ENCODE results near the gene UGGT1. TPM values are rescaled to one million over a fixed set of nuclear protein-coding genes. Genes with fewer than 3 reads are reported as not detected.
"Not testable (repeated sequence)": the region's sequence is repeated elsewhere in the genome, so short reads cannot be mapped to it uniquely, and the experiment has no call there.

UGGT1 gene
- total RNA-seq, 1 donor from 2014 or later: 60.3 TPM

DNA sequence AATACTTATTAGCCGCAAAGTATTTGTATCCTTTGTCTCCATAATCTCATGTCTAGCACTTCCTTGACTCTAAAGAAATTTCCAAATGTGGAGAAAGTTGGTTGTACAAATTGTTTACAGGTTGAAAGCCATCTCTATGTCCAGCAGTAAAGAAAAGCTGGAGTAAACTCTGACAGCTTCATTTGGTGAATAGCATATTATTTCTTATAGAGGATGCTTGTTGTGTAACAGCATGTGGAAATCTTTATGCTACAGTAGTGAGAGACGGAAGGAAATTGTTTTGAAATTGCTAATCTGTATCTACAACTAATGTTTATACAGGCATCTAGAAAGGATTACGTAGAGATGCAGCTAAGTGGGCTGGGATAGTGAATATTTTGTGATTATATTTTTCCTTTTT lies 78.5 kb downstream of the UGGT1 start:
- H3K36me3 Mint-ChIP-seq (ENCODE audit: insufficient read depth): peaks cover 21% of the 10 kb centered on the region
- H3K4me3 Mint-ChIP-seq (ENCODE audit: low read depth): no peak overlapping the region
- TF ChIP-seq, protein P1, sequence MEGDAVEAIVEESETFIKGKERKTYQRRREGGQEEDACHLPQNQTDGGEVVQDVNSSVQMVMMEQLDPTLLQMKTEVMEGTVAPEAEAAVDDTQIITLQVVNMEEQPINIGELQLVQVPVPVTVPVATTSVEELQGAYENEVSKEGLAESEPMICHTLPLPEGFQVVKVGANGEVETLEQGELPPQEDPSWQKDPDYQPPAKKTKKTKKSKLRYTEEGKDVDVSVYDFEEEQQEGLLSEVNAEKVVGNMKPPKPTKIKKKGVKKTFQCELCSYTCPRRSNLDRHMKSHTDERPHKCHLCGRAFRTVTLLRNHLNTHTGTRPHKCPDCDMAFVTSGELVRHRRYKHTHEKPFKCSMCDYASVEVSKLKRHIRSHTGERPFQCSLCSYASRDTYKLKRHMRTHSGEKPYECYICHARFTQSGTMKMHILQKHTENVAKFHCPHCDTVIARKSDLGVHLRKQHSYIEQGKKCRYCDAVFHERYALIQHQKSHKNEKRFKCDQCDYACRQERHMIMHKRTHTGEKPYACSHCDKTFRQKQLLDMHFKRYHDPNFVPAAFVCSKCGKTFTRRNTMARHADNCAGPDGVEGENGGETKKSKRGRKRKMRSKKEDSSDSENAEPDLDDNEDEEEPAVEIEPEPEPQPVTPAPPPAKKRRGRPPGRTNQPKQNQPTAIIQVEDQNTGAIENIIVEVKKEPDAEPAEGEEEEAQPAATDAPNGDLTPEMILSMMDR (IDR thresholded peaks at IDR 0.05; ENCODE audit: unreplicated experiment): no peak
- no peaks in the 10 kb centered on the region for H3K27me3 Mint-ChIP-seq
- no peaks in the 10 kb centered on the region for H3K9me3 Mint-ChIP-seq (ENCODE audit: low read depth)
- peaks cover 4% of the 10 kb centered on the region for H3K4me1 Mint-ChIP-seq (ENCODE audit: low read depth)
- H3K27ac Mint-ChIP-seq: no peak overlapping the region
- DNase-seq (ENCODE audit: low spot score, unreplicated experiment): no peak

DNA sequence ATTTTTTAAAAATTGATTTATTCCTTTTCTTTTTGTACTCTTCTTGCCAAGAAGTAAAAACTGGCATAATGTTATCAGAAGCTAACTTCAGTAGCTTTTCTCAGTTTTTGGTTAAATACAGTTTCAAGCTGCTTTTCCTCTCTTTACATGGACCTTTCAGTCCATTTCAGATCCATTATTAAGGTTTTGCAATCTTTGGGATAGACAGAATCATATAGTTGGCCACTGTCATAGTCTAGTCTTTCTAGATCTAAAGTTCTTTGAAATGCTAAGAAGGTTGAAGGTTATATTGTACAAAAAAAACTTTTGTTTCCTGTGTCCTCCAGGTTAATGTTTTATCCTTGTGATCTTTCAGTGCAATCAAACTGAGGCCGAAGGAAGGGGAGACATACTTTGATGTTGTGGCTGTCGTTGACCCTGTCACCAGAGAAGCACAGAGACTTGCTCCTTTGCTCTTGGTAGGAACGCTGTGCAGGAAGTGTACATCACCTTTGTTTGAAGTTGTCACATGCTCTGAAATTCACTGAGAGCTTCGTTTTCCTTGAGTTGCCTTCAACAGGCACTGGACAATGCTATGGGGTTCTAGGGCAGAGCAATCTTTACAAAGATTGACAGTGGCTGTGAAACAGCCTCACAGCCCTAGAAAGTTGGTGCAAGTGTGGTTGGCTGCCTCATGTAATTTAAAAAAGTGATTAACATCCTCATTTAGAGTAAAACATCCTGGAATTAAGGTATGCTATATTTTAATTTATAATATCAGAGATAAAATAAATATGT lies 79.1 kb downstream of the UGGT1 start:
- peaks cover 23% of the 10 kb centered on the region for H3K36me3 Mint-ChIP-seq (ENCODE audit: insufficient read depth)

DNA sequence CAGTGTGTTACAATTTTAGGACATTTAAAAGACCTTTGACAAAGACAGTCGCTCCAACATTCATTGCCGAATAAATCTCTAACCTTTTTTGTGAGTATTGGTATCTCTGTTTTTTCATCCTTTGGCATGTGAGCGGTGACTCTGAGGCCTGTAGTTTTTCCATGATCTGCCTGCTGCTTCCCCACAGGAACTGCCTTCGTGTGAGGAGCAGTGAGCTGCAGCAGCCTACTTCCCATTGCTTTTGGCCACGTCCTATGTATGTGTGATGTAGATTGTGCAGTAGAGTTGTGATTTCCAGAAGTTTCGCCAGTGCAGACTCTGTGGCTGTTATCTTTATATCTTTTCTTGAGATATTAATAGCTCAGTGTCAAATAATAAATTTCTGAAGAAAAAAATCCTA lies 79.8 kb downstream of the UGGT1 start:
- Mint-ChIP-seq H3K9me3 (ENCODE audit: low read depth) (no peaks in the 10 kb centered on the region), H3K27me3 (no peaks in the 10 kb centered on the region), H3K27ac (peak overlapping the region; percentile 59), H3K4me3 (ENCODE audit: low read depth) (no peak overlapping the region), H3K4me1 (ENCODE audit: low read depth) (peaks cover 4% of the 10 kb centered on the region), H3K36me3 (ENCODE audit: insufficient read depth) (peaks cover 25% of the 10 kb centered on the region)
- no peak for DNase-seq (ENCODE audit: low spot score, unreplicated experiment)
- TF ChIP-seq, protein P1 (IDR thresholded peaks at IDR 0.05; ENCODE audit: unreplicated experiment): no peak

More for the DNA sequence above, 79.1 kb downstream of the UGGT1 start:
- Mint-ChIP-seq H3K4me1 (ENCODE audit: low read depth) (peaks cover 4% of the 10 kb centered on the region), H3K9me3 (ENCODE audit: low read depth) (no peaks in the 10 kb centered on the region), H3K4me3 (ENCODE audit: low read depth) (no peak overlapping the region), H3K27ac (no peak overlapping the region), H3K27me3 (no peaks in the 10 kb centered on the region)
- TF ChIP-seq, protein P1 (IDR thresholded peaks at IDR 0.05; ENCODE audit: unreplicated experiment): no peak
- DNase-seq (ENCODE audit: low spot score, unreplicated experiment): no peak

DNA sequence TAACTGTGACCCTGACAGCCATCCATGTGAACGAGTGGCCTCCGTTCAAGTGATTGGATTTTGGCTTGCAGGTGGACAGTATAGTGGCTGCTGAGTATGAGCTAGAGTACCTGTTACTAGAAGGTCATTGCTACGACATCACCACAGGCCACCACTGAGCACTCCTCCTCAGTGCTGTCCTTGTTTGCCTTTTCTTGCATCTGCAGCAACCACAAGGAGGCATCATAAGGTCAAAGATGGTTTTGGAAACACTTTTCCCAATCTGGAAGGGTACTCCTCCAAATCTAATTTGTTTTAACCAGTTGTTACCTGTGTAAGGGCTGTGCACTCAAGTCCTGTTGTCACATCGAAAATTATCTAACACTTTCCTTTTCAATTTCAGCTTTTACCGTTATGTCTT lies 81.2 kb downstream of the UGGT1 start:
- DNase-seq (ENCODE audit: low spot score, unreplicated experiment): no peak
- no peaks in the 10 kb centered on the region for H3K27me3 Mint-ChIP-seq
- no peak overlapping the region for H3K4me3 Mint-ChIP-seq (ENCODE audit: low read depth)
- H3K27ac Mint-ChIP-seq: no peak overlapping the region
- no peaks in the 10 kb centered on the region for H3K9me3 Mint-ChIP-seq (ENCODE audit: low read depth)
- TF ChIP-seq, protein P1 (IDR thresholded peaks at IDR 0.05; ENCODE audit: unreplicated experiment): peak; percentile 28
- H3K4me1 Mint-ChIP-seq (ENCODE audit: low read depth): peaks cover 4% of the 10 kb centered on the region
- peaks cover 26% of the 10 kb centered on the region for H3K36me3 Mint-ChIP-seq (ENCODE audit: insufficient read depth)

DNA sequence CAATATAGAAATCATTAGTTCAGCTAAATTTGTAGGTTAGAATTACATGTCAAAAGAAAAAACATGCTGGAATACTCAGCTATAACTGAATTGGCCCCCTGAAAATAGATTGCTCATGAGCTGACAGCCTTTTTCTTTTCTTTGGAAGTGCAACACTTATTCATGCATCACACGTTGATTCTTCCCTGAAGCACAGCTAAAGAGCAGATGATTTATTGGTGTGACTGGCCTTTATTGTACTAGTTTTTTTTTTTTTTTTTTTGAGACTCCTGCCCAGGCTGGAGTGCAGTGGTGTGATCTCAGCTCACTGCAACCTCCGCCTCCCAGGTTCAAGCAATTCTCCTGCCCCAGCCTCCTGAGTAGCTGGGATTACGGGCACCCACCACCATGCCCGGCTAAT lies 83.1 kb downstream of the UGGT1 start:
- H3K36me3 Mint-ChIP-seq (ENCODE audit: insufficient read depth): peaks cover 23% of the 10 kb centered on the region
- H3K27ac Mint-ChIP-seq; H3K4me1 Mint-ChIP-seq (ENCODE audit: low read depth); H3K4me3 Mint-ChIP-seq (ENCODE audit: low read depth); H3K27me3 Mint-ChIP-seq; H3K9me3 Mint-ChIP-seq (ENCODE audit: low read depth); DNase-seq (ENCODE audit: low spot score, unreplicated experiment): not testable (repeated sequence)

DNA sequence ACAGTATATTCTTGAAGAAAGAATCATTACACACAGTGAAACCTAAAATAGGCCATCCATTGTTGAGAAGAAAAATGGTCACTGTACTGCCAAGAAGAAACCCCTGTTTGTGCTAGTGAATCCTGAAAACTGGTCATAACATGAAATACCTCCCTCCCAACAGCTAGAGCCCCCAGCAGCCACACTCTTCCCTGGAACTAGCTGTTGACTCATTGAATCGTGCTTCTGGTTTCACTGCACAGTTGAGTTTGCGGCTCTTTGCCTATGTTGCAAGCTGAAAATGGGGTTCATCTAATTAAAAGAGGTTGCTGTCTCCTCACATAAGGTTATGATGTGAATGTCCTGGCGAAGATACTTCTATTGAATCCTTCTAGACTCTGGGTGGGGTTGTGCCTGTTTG lies 86.3 kb downstream of the UGGT1 start:
- H3K9me3 Mint-ChIP-seq (ENCODE audit: low read depth): no peaks in the 10 kb centered on the region
- no peak for DNase-seq (ENCODE audit: low spot score, unreplicated experiment)
- no peak overlapping the region for H3K4me3 Mint-ChIP-seq (ENCODE audit: low read depth)
- H3K27me3 Mint-ChIP-seq: no peaks in the 10 kb centered on the region
- no peak overlapping the region for H3K27ac Mint-ChIP-seq
- H3K4me1 Mint-ChIP-seq (ENCODE audit: low read depth): no peaks in the 10 kb centered on the region
- TF ChIP-seq, protein P1 (IDR thresholded peaks at IDR 0.05; ENCODE audit: unreplicated experiment): no peak
- peaks cover 29% of the 10 kb centered on the region for H3K36me3 Mint-ChIP-seq (ENCODE audit: insufficient read depth)
